Measurements from ENCODE around the gene BORCS5. TPM values are rescaled to one million over a fixed set of nuclear protein-coding genes. Genes with fewer than 3 reads are reported as not detected.

The BORCS5 gene
- total RNA-seq, 1 experiment from 2014 or later, result 13.9 TPM

GRCh38 chr12:12508612-12509011 is 151.7 kb downstream of the BORCS5 start:
- Histone ChIP-seq H2BK12ac (ENCODE audit: insufficient read length, low read depth, low read length) (no peak overlapping the region), H3K18ac (ENCODE audit: insufficient read length, low read depth, low read length) (no peak overlapping the region), H3K79me1 (ENCODE audit: insufficient read depth, low read depth, low read length, poor library complexity, severe bottlenecking) (peaks cover 2% of the 10 kb centered on the region), H3K79me2 (ENCODE audit: insufficient read depth, low read length) (peaks cover 7% of the 10 kb centered on the region; the same call in 1 of the 2 replicates), H3K27ac (ENCODE audit: insufficient read length, low read depth, low read length) (no peak overlapping the region), H2BK20ac (ENCODE audit: low read depth, low read length, poor library complexity, severe bottlenecking) (no peak overlapping the region), H3K9me3 (ENCODE audit: control insufficient read depth, low read depth, low read length) (no peaks in the 10 kb centered on the region), H3K23ac (ENCODE audit: insufficient read length, low read depth, low read length) (no peak overlapping the region), H4K20me1 (ENCODE audit: control insufficient read depth, insufficient read depth, insufficient read length) (no peaks in the 10 kb centered on the region), H3K9ac (ENCODE audit: extremely low read depth, insufficient read length, low read length) (no peak overlapping the region), H3T11ph (ENCODE audit: low read length) (no peak overlapping the region), H2BK15ac (ENCODE audit: low read depth, low read length) (no peak overlapping the region), H2BK120ac (ENCODE audit: low read depth, low read length, poor library complexity, severe bottlenecking) (no peak overlapping the region), H3K56ac (ENCODE audit: insufficient read length, low read depth, low read length) (no peak overlapping the region), H3K27me3 (ENCODE audit: insufficient read depth, low read length) (no peaks in the 10 kb centered on the region), H2AK5ac (ENCODE audit: insufficient read length, low read length) (no peak overlapping the region), H3K4me2 (ENCODE audit: insufficient read depth, insufficient read length, low read length) (no peak overlapping the region), H2AFZ (ENCODE audit: low read length) (no peak overlapping the region), H2BK5ac (ENCODE audit: insufficient read length, low read length) (no peak overlapping the region), H3K14ac (ENCODE audit: insufficient read depth, low read length) (no peak overlapping the region), H3K4ac (ENCODE audit: low read depth, low read length) (no peak overlapping the region), H4K91ac (ENCODE audit: insufficient read length, low read depth, low read length) (no peak overlapping the region), H3K4me1 (ENCODE audit: insufficient read depth, low read length) (peaks cover 13% of the 10 kb centered on the region), H3K23me2 (ENCODE audit: insufficient read length, low read depth, low read length, poor library complexity, severe bottlenecking) (no peaks in the 10 kb centered on the region), H4K5ac (ENCODE audit: insufficient read length, low read depth, low read length) (no peak overlapping the region), H4K8ac (replicated peaks; ENCODE audit: insufficient read length, low read depth, low read length) (no peak overlapping the region)
- peak overlapping the region in 1 of 3 experiments; percentile 50; a peak in 2 of 7 replicates for H3K27ac Mint-ChIP-seq
- WGBS (ENCODE audit: extremely low coverage, insufficient read length, low lambda C conversion rate), result no CpG with 5 or more reads among the region's 2 CpGs
- H3K4me1 Mint-ChIP-seq, result peaks cover 51 to 53% of the 10 kb centered on the region in 2 experiments
- no peak overlapping the region for H3K4me3 Mint-ChIP-seq
- TF ChIP-seq CTCF (conservative IDR thresholded peaks at IDR 0.05), result no peak
- H3K9me3 Mint-ChIP-seq, result no peaks in the 10 kb centered on the region
- H3K27me3 Mint-ChIP-seq (ENCODE audit: low read depth), result no peaks in the 10 kb centered on the region
- H3K36me3 Mint-ChIP-seq (ENCODE audit: insufficient read depth in 1 of 3, low read depth in 3 of 3), result no peaks in the 10 kb centered on the region
- no peak for DNase-seq

Data from H9 (cell line).